GM23338 (cell line): ENCODE results near the gene SIRT1.

Source experiments
- CTCF ChIP-seq, 2 experiments: fragments of 200-600 bp in 1 of 2; sonication (generic) in 1 of 2; conservative IDR thresholded peaks; 2 replicates each; pipeline versions ENCODE4 v1.5.1 to v1.6.1; 2016 to 2017; ENCODE audit warnings: antibody characterized with exemption in 2 of 2, low read depth in 2 of 2, mild to moderate bottlenecking in 2 of 2, moderate library complexity in 1 of 2
- EZH2 ChIP-seq: fragments of 200-600 bp; sonication (generic); IDR thresholded peaks from one replicate; pipeline ENCODE4 v1.8.0; 2017; ENCODE audit warnings: antibody characterized with exemption, mild to moderate bottlenecking, low read depth; ENCODE audit not compliant: unreplicated experiment
- EZH2phosphoT487 ChIP-seq: fragments of 200-600 bp; sonication (generic); IDR thresholded peaks from one replicate; pipeline ENCODE4 v1.8.1; 2018; ENCODE audit warnings: antibody characterized with exemption; ENCODE audit not compliant: unreplicated experiment
- JUNB ChIP-seq: IDR thresholded peaks from one replicate; pipeline ENCODE4 v1.6.1; 2016; ENCODE audit warnings: antibody characterized with exemption; ENCODE audit not compliant: unreplicated experiment
- NANOG ChIP-seq: IDR thresholded peaks from 2 replicates; pipeline ENCODE4 v1.6.1; 2016; ENCODE audit warnings: antibody characterized with exemption, borderline replicate concordance
- POLR2AphosphoS5 ChIP-seq: IDR thresholded peaks from 2 replicates; pipeline ENCODE4 v1.6.1; 2016; ENCODE audit warnings: antibody characterized with exemption, low read depth
- ZNF114 ChIP-seq: fragments of 250-450 bp; sonication (Bioruptor Pico); IDR thresholded peaks from 2 replicates; pipeline ENCODE4 v1.5.0; 2020; ENCODE audit warnings: mild to moderate bottlenecking, moderate library complexity
- ZNF462 ChIP-seq: fragments of 250-450 bp; sonication (Bioruptor Pico); IDR thresholded peaks from 2 replicates; pipeline ENCODE4 v1.5.0; 2020; ENCODE audit warnings: mild to moderate bottlenecking, moderate library complexity

GRCh38 chr10:67869996-67870395 is 14.5 kb upstream of the SIRT1 start:
- TF ChIP-seq EZH2phosphoT487 = no peak
- TF ChIP-seq POLR2AphosphoS5 = no peak
- no peak for TF ChIP-seq CTCF (conservative IDR thresholded peaks at IDR 0.05; ENCODE audit: low read depth in 2 of 2)
- TF ChIP-seq NANOG = no peak
- no peak for TF ChIP-seq ZNF114 (CRISPR knock-in tag)
- TF ChIP-seq EZH2 = no peak
- no peak for TF ChIP-seq ZNF462
- TF ChIP-seq JUNB = no peak
